OCI-LY1 (cell line): Measurements from ENCODE around the gene FHIT.

ENCODE experiments used
- EZH2 ChIP-seq: fragments of 200-600 bp; sonication (generic), shearing (Covaris generic); IDR thresholded peaks from 2 replicates; pipeline ENCODE4 v1.8.0; 2017; ENCODE audit warnings: borderline replicate concordance, mixed run types, mild to moderate bottlenecking, antibody characterized with exemption, low read length, moderate library complexity, mixed read lengths
- TF ChIP-seq, protein P1 (sequence below): fragments of 200-600 bp; sonication (generic), shearing (Covaris generic); IDR thresholded peaks from 2 replicates; pipeline ENCODE4 v1.5.1; 2017; ENCODE audit warnings: mild to moderate bottlenecking, antibody characterized with exemption, low read length, moderate library complexity, mixed read lengths

DNA sequence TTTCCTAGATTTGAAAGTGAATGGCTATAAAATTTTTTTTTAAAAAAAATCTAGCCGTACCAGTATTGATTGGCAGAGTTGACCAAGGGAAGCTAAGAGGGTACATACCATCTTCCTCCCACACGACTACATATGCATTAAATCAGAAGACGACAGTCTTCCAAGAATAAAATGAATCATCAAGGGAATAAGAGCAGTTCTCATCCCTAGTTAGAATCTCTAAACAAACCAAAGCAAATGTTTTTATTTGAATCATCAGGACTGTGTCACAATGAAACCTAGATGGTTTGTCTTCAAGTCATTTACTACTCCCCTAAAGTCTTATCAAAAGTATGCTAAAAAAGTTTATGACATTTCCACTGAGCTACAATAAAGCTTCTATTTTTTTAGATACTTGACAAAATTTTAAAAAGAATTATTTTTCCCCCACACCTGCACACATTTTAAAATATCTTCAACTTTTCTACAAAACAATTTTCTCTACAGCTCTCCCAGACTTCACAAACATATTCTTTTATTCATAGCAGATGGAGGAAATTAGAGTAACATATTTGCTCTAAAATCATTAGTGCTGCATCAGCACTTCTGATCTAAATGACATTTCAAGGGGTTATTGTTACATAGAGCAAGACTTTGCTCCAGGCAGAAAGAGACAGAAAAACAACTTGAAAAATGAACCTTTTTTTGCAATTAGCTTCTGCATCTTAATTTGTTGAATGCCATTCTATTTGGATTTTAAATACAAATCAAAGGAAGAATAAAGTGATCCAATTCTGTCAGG, 547.1 kb downstream of the FHIT start:
- TF ChIP-seq, protein P1, sequence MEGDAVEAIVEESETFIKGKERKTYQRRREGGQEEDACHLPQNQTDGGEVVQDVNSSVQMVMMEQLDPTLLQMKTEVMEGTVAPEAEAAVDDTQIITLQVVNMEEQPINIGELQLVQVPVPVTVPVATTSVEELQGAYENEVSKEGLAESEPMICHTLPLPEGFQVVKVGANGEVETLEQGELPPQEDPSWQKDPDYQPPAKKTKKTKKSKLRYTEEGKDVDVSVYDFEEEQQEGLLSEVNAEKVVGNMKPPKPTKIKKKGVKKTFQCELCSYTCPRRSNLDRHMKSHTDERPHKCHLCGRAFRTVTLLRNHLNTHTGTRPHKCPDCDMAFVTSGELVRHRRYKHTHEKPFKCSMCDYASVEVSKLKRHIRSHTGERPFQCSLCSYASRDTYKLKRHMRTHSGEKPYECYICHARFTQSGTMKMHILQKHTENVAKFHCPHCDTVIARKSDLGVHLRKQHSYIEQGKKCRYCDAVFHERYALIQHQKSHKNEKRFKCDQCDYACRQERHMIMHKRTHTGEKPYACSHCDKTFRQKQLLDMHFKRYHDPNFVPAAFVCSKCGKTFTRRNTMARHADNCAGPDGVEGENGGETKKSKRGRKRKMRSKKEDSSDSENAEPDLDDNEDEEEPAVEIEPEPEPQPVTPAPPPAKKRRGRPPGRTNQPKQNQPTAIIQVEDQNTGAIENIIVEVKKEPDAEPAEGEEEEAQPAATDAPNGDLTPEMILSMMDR = no peak
- TF ChIP-seq EZH2 = no peak
